A549 (cell line): ENCODE measurements around the gene TMPRSS7. TPM values are rescaled to one million over a fixed set of nuclear protein-coding genes. Genes with fewer than 3 reads are reported as not detected.

Source experiments
- ATAC-seq, 2 experiments: fragments of 200-7000 bp in 1 of 2; fragments of >200 bp in 1 of 2; cut with Nextera tagmentation in 1 of 2; cut with Tn5 transposase in 1 of 2; 3 replicates each; pipeline versions ENCODE4 v1.8.0 to v1.9.1; 2018 to 2020; ENCODE audit warnings: mild to moderate bottlenecking in 1 of 2, moderate library complexity in 1 of 2
- CTCF ChIA-PET: fragments of 300-600 bp; sonication (Branson Sonifier 250); formaldehyde crosslinking; extraction: SDS; loops from one replicate; lab custom pipeline; 2021; ENCODE audit warnings: antibody characterized with exemption, inconsistent platforms; lab: Yijun Ruan, JAX
- POLR2A ChIA-PET: fragments of 350-600 bp; formaldehyde crosslinking; extraction: SDS; loops from one replicate; lab custom pipeline; 2021; ENCODE audit warnings: antibody characterized with exemption, inconsistent platforms; lab: Yijun Ruan, JAX
- DNase-seq, 2 experiments: peaks; one replicate each; pipeline versions ENCODE4 v3.0.0 to v3.0.0-alpha.2; 2011 to 2016; ENCODE audit warnings: low read depth in 1 of 2, low spot score in 1 of 2
- FAIRE-seq: peaks from 2 replicates; lab custom pipeline; 2011; peaks lifted over from hg19 to GRCh38; lab: Jason Lieb, UNC
- H3K27ac ChIP-seq, 2 experiments: fragments of >200 bp; sonication (Bioruptor Twin); formaldehyde crosslinking; 3 replicates each; pipeline ENCODE4 v1.5.1; 2016 to 2017
- H3K4me1 ChIP-seq: fragments of >200 bp; sonication (Bioruptor Twin); formaldehyde crosslinking; 3 replicates; pipeline ENCODE4 v1.6.1; 2016
- H3K4me2 ChIP-seq: fragments of >200 bp; sonication (Bioruptor Twin); formaldehyde crosslinking; 3 replicates; pipeline ENCODE4 v1.6.1; 2016
- H3K4me3 ChIP-seq: fragments of >200 bp; sonication (Bioruptor Twin); formaldehyde crosslinking; 3 replicates; pipeline ENCODE4 v1.5.1; 2016
- H3K9me3 ChIP-seq: fragments of >200 bp; sonication (Bioruptor Twin); formaldehyde crosslinking; 3 replicates; pipeline ENCODE4 v1.6.1; 2016
- CHD2 ChIP-seq: fragments of 150-350 bp; IDR thresholded peaks from 2 replicates; pipeline ENCODE4 v1.6.1; 2014; ENCODE audit warnings: low read length; ENCODE audit not compliant: partially characterized antibody
- ESRRA ChIP-seq: fragments of 150-350 bp; IDR thresholded peaks from 2 replicates; pipeline ENCODE4 v1.6.1; 2014; ENCODE audit warnings: mild to moderate bottlenecking, low read length, borderline replicate concordance
- GATA3 ChIP-seq: IDR thresholded peaks from 2 replicates; pipeline ENCODE4 v1.6.1; 2012; ENCODE audit warnings: borderline replicate concordance
- HEYL ChIP-seq: fragments of 250-450 bp; sonication (Bioruptor Pico); IDR thresholded peaks from 2 replicates; pipeline ENCODE4 v1.8.0; 2021; ENCODE audit warnings: mild to moderate bottlenecking, moderate library complexity
- JUNB ChIP-seq: fragments of >200 bp; sonication (Bioruptor Twin); formaldehyde crosslinking; IDR thresholded peaks from 2 replicates; pipeline ENCODE4 v1.6.1; 2016
- KDM1A ChIP-seq: fragments of 200-600 bp; sonication (generic); IDR thresholded peaks from 2 replicates; pipeline ENCODE4 v1.6.1; 2016; ENCODE audit warnings: low read depth, mild to moderate bottlenecking
- MAX ChIP-seq: IDR thresholded peaks from 2 replicates; pipeline ENCODE4 v1.6.1; 2012
- MAZ ChIP-seq: fragments of 150-350 bp; IDR thresholded peaks from 2 replicates; pipeline ENCODE4 v1.6.1; 2014; ENCODE audit warnings: antibody characterized with exemption, low read depth, low read length, borderline replicate concordance
- PBX3 ChIP-seq: IDR thresholded peaks from 2 replicates; pipeline ENCODE4 v1.6.1; 2012
- POLR2AphosphoS2 ChIP-seq: conservative IDR thresholded peaks from 2 replicates; pipeline ENCODE4 v1.6.1; 2012; ENCODE audit warnings: low read length, improper control_type of control experiment, inconsistent platforms
- RFX5 ChIP-seq: fragments of 450-650 bp; IDR thresholded peaks from 2 replicates; pipeline ENCODE4 v1.7.1; 2014; ENCODE audit warnings: antibody characterized with exemption, mild to moderate bottlenecking, moderate library complexity
- RNF2 ChIP-seq: fragments of 200-600 bp; sonication (generic); IDR thresholded peaks from 2 replicates; pipeline ENCODE4 v1.6.1; 2016; ENCODE audit warnings: low read depth, mild to moderate bottlenecking, antibody characterized with exemption, moderate library complexity, borderline replicate concordance
- ZC3H11A ChIP-seq: fragments of 450-650 bp; IDR thresholded peaks from 2 replicates; pipeline ENCODE4 v1.6.1; 2014; ENCODE audit warnings: antibody characterized with exemption, mild to moderate bottlenecking
- ZFP36 ChIP-seq: fragments of 450-650 bp; IDR thresholded peaks from 2 replicates; pipeline ENCODE4 v1.6.1; 2014; ENCODE audit warnings: borderline replicate concordance; ENCODE audit not compliant: partially characterized antibody
- ZNF302 ChIP-seq: fragments of 250-450 bp; sonication (Bioruptor Pico); IDR thresholded peaks from 2 replicates; pipeline ENCODE4 v1.9.0; 2021; ENCODE audit warnings: inconsistent platforms, mild to moderate bottlenecking, moderate library complexity
- WGBS: methylation state at CpG from one replicate; pipeline ENCODE4 v1.1.6; 2017; ENCODE audit errors: missing lambda C conversion rate; 5-methylcytosine and 5-hydroxymethylcytosine counted together
- polyA plus RNA-seq, 4 experiments: library from polyadenylated mRNA; depleted of rRNA in 3 of 4; stranded (reverse); fragments of >200 nt; fragmentation: RNase III in 1 of 4; extraction: RNeasy Plus Mini Kit Qiagen cat#74134 plus additional on column Dnase treatment in 1 of 4; gene quantifications; 2 replicates in 3 of 4; 3 replicates in 1 of 4; pipeline ENCODE4 v1.2.3, GENCODE V29; 2011 to 2017
- TF ChIP-seq, protein P1 (sequence below): fragments of >200 bp; sonication (Bioruptor Twin); formaldehyde crosslinking; IDR thresholded peaks from 2 replicates; pipeline ENCODE4 v1.6.1; 2016
- TF ChIP-seq, protein P2 (sequence below): fragments of 200-600 bp; sonication (generic); IDR thresholded peaks from 2 replicates; pipeline ENCODE4 v1.6.1; 2016; ENCODE audit warnings: antibody characterized with exemption, mild to moderate bottlenecking, moderate library complexity
- TF ChIP-seq, protein P3 (sequence below): fragments of 250-450 bp; sonication (Bioruptor Pico); IDR thresholded peaks from 2 replicates; pipeline ENCODE4 v1.5.0; 2021; ENCODE audit warnings: mild to moderate bottlenecking, moderate library complexity, borderline replicate concordance
- TF ChIP-seq, protein P4 (sequence below): fragments of 450-650 bp; IDR thresholded peaks from 2 replicates; pipeline ENCODE4 v1.6.1; 2014; ENCODE audit warnings: antibody characterized with exemption

The TMPRSS7 gene
- polyA plus RNA-seq, 2 of the 4 experiments (the other 2 are of a cell fraction): 0.04 to 0.09 TPM

DNA sequence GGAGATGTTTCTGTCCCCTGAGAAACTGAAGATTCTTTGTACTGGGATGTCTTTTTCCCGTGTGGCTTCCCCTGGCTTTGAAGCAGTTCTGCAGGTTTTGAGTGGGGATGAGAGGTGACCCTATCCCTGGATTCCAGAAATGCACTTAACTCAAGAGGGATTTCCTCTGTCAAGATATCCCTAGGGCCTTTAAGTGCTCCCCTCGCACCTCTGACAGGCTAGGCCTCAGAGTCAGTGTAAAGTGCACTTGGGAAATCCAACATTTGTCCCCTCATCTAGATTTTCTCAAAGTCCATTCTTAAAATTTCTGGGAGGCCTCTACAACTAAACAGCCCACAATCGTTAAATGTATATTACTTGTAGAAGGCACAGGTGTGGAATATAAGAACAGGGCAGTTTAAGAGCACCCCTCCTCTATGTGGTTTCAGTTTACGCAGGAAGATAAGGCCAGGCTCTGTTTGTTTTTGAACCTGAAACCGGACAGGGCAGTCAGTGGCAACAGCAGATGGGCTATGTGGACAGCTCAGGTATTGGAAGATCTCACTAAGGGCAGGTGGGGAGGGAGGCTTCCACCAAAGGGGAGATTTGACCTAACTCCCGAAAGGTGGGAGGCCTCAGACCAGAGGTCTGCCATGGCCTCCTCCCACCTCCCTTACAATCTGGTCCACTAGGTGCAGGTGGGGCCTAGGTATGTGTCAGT is 56.5 kb downstream of the TMPRSS7 start:
- peaks cover 29% of the 10 kb centered on the region for H3K4me1 ChIP-seq
- FAIRE-seq: no peak
- ATAC-seq: no peak
- no peaks in the 10 kb centered on the region for H3K9me3 ChIP-seq
- TF ChIP-seq, protein P1, sequence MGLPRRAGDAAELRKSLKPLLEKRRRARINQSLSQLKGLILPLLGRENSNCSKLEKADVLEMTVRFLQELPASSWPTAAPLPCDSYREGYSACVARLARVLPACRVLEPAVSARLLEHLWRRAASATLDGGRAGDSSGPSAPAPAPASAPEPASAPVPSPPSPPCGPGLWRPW: no peak
- TF ChIP-seq RNF2 (no peak), MAZ (no peak), ESRRA (no peak), JUNB (no peak), ZNF302 (CRISPR knock-in tag) (no peak), PBX3 (no peak), POLR2AphosphoS2 (no peak), KDM1A (no peak), CHD2 (no peak), ZFP36 (no peak), MAX (no peak), RFX5 (no peak), ZC3H11A (no peak), HEYL (CRISPR knock-in tag) (no peak), GATA3 (no peak)
- TF ChIP-seq, protein P2, sequence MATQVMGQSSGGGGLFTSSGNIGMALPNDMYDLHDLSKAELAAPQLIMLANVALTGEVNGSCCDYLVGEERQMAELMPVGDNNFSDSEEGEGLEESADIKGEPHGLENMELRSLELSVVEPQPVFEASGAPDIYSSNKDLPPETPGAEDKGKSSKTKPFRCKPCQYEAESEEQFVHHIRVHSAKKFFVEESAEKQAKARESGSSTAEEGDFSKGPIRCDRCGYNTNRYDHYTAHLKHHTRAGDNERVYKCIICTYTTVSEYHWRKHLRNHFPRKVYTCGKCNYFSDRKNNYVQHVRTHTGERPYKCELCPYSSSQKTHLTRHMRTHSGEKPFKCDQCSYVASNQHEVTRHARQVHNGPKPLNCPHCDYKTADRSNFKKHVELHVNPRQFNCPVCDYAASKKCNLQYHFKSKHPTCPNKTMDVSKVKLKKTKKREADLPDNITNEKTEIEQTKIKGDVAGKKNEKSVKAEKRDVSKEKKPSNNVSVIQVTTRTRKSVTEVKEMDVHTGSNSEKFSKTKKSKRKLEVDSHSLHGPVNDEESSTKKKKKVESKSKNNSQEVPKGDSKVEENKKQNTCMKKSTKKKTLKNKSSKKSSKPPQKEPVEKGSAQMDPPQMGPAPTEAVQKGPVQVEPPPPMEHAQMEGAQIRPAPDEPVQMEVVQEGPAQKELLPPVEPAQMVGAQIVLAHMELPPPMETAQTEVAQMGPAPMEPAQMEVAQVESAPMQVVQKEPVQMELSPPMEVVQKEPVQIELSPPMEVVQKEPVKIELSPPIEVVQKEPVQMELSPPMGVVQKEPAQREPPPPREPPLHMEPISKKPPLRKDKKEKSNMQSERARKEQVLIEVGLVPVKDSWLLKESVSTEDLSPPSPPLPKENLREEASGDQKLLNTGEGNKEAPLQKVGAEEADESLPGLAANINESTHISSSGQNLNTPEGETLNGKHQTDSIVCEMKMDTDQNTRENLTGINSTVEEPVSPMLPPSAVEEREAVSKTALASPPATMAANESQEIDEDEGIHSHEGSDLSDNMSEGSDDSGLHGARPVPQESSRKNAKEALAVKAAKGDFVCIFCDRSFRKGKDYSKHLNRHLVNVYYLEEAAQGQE: no peak
- TF ChIP-seq, protein P3, sequence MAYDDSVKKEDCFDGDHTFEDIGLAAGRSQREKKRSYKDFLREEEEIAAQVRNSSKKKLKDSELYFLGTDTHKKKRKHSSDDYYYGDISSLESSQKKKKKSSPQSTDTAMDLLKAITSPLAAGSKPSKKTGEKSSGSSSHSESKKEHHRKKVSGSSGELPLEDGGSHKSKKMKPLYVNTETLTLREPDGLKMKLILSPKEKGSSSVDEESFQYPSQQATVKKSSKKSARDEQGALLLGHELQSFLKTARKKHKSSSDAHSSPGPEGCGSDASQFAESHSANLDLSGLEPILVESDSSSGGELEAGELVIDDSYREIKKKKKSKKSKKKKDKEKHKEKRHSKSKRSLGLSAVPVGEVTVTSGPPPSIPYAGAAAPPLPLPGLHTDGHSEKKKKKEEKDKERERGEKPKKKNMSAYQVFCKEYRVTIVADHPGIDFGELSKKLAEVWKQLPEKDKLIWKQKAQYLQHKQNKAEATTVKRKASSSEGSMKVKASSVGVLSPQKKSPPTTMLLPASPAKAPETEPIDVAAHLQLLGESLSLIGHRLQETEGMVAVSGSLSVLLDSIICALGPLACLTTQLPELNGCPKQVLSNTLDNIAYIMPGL (CRISPR knock-in tag): no peak
- TF ChIP-seq, protein P4, sequence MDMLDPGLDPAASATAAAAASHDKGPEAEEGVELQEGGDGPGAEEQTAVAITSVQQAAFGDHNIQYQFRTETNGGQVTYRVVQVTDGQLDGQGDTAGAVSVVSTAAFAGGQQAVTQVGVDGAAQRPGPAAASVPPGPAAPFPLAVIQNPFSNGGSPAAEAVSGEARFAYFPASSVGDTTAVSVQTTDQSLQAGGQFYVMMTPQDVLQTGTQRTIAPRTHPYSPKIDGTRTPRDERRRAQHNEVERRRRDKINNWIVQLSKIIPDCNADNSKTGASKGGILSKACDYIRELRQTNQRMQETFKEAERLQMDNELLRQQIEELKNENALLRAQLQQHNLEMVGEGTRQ: no peak
- H3K4me2 ChIP-seq: no peak overlapping the region
- H3K4me3 ChIP-seq: no peak overlapping the region
- DNase-seq: no peak
- ChIA-PET POLR2A (no interaction called here), CTCF (interaction anchor here (1.0 kb wide), 2 partner anchors 12 to 34 kb away, joined by 3 read pairs; no protein-coding TSS in a partner anchor)
- H3K27ac ChIP-seq: no peak overlapping the region
- WGBS: 84% methylated on average over 6 of the region's 6 CpGs
